ENCODE results near the gene DRGX. TPM values are rescaled to one million over a fixed set of nuclear protein-coding genes. Genes with fewer than 3 reads are reported as not detected.

DRGX gene
- total and polyA plus RNA-seq, 2 donors (not counting 1 experiment from before 2014, with no cell fraction given) = not detected

GRCh38 chr10:49397036-49397999 is 1.4 kb upstream of the DRGX start:
- peak; percentile 36 for ATAC-seq (ENCODE audit: low read depth)
- 12% methylated on average over 60 of the region's 61 CpGs for WGBS (ENCODE audit: insufficient coverage)

More at GRCh38 chr10:49397036-49397999, 1.4 kb upstream of the DRGX start:
- Mint-ChIP-seq H3K9me3 (ENCODE audit: insufficient read depth) (no peaks in the 10 kb centered on the region), H3K4me3 (no peak overlapping the region), H3K27me3 (peaks cover 64% of the 10 kb centered on the region), H3K27ac (no peak overlapping the region), H3K4me1 (peaks cover 19% of the 10 kb centered on the region)
- Histone ChIP-seq H2AFZ (ENCODE audit: insufficient read depth, low read depth, low read length, poor library complexity, severe bottlenecking) (no peak overlapping the region), H3K79me2 (ENCODE audit: control insufficient read depth, insufficient read depth, low read length) (no peaks in the 10 kb centered on the region), H3K36me3 (replicated peaks in 1 of 2; ENCODE audit: control extremely low read depth in 1 of 2, control insufficient read depth in 1 of 2, extremely low read depth in 1 of 2, insufficient read depth in 2 of 2, low read length in 1 of 2) (no peaks in the 10 kb centered on the region), H3K9ac (ENCODE audit: low read length) (no peak overlapping the region), H3K4me1 (ENCODE audit: control insufficient read depth in 2 of 2, insufficient read depth in 2 of 2, low read length in 2 of 2) (peaks cover 23 to 34% of the 10 kb centered on the region in 2 donors), H4K20me1 (ENCODE audit: control insufficient read depth, insufficient read depth, low read length, poor library complexity, severe bottlenecking) (no peaks in the 10 kb centered on the region), H3K27me3 (replicated peaks in 1 of 4; ENCODE audit: control extremely low read depth in 1 of 4, control insufficient read depth in 3 of 4, insufficient read depth in 4 of 4, low read length in 3 of 4) (peaks cover 0 to 65% (median 45%) of the 10 kb centered on the region in 4 experiments), H3K4me2 (replicated peaks; ENCODE audit: low read depth, low read length, poor library complexity, severe bottlenecking) (peak overlapping the region; percentile 55), H3K27ac (ENCODE audit: low read length in 2 of 2) (no peak overlapping the region), H3K4me3 (ENCODE audit: control extremely low read depth in 1 of 5, extremely low read depth in 1 of 5, insufficient read depth in 1 of 5, low read depth in 2 of 5, low read length in 4 of 5) (no peak overlapping the region), H3K9me3 (ENCODE audit: control extremely low read depth in 1 of 3, control insufficient read depth in 2 of 3, insufficient read depth in 1 of 3, low read length in 2 of 3) (peaks cover 0 to 37% (median 0%) of the 10 kb centered on the region in 3 donors)
- ChIA-PET POLR2A (no interaction called here), CTCF (no interaction called here)
- no peak for DNase-seq
- intact Hi-C loops (cut with micrococcal nuclease) = no loop called here
- no peak for TF ChIP-seq CTCF (IDR thresholded peaks at IDR 0.05)
- TF ChIP-seq EZH2 (IDR thresholded peaks at IDR 0.05; ENCODE audit: borderline replicate concordance, insufficient read depth, low read depth, low read length, poor library complexity, severe bottlenecking) = no peak

Measured in B cell (primary cell).